CD4-positive, alpha-beta T cell treated with Interleukin-2 at 100 ng/mL for 4 hours (primary cell): ENCODE results near the gene RAB25.
A peak's percentile ranks its signal among the peaks of the same experiment; 100 is the strongest.

ENCODE experiments used
- DNase-seq: peaks from one replicate; pipeline ENCODE4 v3.0.0-alpha.2; 2020; ENCODE audit warnings: low spot score

RAB25 gene

DNA sequence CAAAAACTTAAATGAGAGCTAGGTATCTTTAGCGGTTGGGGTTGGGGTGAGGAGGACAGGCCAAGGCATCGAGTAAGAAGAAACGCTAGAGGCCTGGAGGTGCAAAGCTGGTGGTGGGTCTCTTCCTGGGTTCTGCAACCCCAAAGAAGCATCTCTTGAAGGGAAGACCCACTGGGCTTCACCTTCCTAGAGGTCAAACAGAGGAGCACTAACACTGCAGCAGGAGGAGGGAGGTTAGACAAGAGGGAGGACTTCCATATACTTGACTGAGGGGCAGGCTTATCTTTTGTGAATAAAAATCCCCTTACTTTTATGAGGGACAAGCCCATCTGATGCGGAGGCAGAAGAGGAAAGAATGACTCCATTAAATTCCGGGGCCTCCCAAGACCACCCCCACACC is 18.8 kb downstream of the RAB25 start:
- DNase-seq: no peak

DNA sequence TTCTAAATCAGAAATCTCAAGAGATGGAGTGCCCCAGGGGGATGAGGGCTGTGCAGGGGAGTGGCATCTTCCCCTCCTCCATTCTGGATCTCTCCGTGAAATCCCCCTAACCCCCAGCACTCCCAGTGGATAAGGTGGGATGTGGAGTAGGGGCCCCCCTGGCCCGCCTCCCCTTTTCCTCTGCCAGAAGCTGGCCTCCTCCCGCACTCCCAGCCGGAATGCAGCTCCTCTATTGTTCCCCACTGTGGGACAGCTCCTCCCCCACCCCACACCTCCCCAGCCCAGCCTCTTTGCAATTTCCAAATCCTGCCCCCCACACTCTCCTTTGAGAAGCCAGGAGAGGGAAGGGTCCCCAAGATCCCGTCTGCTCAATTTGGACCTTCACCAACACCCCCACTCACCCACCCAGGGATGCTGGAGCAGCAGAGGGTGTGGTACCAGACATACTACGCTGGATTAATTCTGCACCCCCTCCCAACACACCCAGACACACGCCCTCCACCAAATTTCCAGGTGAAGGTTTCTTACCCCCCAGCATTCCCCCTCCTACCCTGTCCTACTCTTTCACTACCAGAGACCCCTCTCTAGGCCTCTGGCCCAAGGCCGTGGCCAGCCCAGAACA is 19.4 kb downstream of the RAB25 start:
- no peak for DNase-seq

DNA sequence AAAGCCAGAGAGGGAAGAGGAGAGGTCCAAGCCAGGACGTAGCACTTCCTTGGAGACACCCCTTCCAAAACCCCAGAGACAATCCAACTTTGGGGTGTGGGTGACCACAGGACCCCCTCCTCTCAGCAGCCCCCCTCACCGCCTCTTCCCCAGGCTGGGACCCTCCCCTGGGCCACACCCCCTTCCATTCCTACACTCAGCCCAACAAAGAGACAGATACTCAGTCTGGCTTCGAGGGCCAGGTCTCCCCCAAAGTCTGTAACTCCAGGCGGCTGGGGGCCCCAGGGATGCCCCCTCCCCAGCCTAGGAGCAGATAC is 19.9 kb downstream of the RAB25 start:
- DNase-seq: no peak

DNA sequence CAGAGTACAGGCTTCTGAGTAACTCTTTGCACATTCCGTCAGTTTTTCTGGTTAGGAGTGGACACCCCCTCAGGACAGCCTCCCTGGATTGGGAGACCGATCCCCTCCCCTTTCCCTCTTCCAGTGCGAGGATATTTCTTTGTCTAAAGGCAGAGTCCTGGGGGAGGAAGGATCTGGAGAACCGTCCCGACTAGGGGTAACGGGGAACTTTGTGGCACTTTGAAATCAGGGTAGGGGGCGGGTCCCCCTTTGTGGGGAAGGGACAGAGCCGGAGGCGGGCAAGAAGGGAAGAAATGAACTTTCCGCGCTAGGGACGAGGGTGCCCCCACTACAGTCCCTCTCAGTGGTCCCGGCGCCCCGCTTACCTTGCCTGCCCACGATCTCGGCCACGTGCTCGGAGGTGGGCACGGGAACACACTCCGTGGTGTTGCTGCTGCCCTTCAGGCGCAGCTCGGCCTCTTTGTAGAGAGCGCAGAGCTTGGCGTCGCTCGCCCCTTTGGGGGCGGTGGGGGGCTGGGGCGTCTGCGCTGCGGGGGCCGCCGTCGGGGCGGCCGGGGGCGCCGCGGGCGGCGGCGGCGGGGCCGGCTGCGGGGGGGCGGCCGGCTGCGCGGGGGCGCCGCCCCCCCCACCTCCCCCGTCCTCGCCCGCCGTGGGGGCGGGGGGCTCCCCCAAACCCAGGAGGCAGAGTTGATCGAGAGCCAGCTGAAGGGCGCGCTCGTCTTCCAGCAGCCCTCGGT is 20.4 kb downstream of the RAB25 start:
- DNase-seq: no peak

DNA sequence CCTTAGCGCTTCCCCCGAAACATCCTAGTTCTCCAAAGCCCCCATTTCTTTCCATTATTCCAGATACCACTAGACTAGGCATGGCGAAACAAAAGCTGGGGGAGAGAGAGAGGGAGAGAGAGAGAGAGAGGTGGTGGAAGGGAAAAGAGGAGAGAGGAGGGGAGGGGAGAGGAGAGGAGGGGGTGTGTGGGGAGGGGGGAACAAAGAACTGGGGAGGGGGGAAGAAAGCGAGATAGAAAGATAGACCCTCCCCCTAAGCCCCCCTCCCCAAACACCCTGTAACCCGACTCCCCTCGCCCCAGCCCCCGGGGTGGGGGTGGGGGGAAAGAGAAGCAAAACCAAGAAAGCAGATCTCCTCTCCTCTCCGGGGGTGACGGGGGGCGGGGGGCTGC is 21.0 kb downstream of the RAB25 start:
- DNase-seq: no peak

DNA sequence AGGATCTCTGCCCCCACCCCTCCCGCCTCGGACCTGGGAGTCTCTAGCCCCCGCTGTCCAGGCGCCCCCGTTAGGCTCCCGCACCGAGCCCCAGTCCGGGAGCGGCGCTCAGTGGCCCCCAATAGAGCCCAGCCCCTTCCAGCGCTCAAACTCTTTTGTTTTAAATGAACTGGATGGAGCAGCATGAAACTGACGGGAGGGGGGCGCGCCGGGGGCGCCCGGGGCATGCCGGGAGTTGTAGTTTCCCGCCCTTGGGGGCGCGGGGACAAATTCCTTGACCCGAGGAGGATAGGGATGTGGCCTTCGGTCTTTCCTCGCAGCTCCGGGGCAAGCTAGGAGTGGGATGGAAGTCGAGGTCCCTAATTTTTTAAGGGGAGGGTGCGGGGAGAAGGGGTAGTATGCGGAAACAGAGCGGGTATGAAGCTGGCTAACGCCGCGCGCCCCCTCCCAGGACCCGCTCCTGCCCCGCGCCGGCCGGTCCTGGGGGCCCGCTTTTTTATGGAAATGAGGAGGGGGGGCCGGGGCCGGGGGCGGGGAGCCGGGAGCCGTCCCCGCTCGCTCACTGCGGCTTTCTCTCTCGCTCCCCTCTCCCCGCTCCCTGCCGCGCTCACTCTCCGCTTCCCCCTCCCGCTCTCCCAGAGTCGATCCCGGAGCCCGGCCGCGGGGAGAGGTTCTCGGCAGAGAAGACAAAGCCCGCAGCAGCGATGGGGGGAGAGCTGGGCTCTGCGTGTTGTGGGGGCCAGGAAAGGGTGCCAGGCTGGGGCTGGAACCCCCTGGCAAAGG is 21.5 kb downstream of the RAB25 start, which contains the start of gene MEX3A:
Gene MEX3A (minus strand): TSS at position 157 of the 783 bp plus-strand sequence. CDS start 467 bp downstream, outside the sequence.
- DNase-seq: peak; percentile 51

DNA sequence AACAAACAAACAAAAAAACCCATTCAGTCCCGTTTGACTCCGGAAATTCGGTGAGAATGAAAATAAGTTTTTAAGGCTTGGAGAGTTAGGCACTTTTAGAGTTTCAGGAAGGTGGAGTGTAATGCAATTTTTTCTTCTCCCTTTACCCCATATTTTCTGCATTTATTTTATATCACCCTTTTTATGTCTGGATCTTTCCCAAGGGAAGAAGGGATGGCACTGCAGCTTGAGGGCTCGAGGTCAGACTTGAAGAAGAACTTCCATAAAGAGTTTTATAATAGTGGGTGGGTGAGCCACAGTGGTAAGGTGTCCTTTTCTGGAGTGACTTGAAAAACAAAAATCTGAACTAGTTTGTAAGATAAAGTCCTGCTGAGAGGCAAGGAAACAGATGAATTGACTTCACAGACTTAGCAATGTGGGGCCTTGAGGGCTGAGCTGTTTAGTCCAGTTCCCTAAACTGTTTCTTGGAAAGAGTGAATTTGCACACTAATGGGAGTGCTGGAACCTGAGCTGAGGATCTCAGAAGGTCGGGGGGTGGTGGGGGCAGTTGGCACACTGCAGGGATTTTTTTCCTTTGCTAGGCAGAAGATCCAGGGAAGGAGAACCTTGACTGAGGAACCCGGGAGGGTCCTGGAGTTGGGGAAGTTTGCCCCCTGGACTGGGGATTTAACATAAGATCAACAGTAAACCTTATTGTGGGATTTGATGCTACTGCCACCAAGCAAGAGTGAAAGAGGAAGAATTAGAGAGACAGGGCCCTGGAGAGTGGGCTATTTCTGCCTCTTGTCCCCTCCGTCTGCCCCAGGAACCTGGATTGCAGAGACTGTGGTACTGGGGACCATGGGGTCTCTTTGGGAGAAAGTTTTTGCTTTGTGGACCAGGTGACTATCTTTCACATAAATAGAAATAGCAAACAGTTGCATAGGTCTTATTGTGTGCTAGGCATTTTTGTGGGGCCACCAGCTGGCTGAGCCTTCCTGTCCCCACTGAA is 23.1 kb downstream of the RAB25 start:
- no peak for DNase-seq

DNA sequence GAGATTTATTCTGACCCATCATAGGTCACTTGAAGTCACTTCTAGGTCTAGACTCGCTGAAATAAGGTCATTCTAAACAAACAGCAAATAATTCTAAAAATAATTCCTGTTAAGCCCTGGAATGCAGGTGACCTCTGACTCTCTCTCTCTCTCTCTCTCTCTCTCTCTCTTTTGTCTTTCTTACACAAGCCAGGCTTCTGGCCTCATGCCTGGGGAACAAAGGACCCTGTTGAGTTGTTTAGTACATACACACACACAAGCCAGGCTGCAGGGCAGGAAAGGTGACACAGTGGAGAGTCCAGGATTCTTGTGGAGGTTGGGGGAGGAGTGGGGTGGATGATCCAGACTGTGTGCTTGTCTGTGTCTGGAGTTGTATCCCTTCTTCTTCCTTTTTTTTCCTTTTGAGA is 25.3 kb downstream of the RAB25 start:
- DNase-seq: no peak

DNA sequence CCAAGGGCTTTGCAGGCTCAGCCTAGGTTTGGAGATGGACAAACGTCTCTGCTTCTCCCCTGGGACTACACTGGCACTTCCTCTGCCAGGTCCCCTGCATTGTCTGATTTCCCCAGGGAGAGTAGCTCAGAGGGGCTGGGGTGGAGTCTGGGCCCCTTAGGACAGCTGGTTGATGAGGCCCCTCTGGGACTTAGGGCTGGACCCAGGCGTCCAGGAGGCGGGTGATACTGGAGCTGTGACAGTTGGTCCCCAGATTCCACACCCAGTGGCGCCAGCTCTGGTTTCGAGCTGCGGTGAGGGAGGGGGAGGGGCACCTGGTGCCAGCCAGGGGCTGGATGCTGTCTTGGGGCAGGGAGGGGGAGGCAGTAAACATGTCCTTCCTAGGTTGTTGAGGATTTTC is 28.7 kb downstream of the RAB25 start:
- no peak for DNase-seq

DNA sequence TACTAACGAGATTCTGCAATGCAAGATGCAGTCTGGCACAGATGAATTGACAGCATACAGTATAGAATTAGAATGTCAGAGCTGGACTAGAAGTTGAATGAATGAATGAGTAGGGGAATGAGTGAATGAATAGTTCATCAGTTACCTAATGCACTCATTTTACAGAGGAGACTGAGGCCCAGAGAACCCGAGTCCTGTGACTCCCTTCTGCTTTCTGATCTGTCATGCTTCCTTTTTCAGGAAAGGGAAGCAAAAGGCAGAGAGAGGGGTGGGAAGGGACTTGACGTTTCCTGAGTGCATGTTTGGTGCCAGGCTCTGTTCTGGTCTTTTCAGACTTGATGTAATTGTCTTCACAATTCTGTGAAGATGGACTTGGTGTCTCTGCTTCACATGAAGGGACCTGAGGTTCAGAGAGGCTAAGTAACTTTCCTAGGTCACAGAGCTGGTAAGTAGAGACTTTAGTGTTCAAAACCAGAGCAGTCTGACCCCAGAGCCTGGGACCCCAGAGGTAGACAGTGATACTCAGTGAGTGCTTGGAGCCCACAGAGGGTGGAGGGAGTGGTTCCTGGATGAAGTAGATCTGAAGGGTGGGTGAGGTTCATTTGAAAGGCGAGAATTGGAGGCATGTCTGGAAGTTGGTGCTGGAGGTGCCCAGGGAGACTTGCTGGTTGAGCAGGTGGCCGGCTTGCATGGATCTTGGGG is 29.3 kb downstream of the RAB25 start:
- DNase-seq: no peak

DNA sequence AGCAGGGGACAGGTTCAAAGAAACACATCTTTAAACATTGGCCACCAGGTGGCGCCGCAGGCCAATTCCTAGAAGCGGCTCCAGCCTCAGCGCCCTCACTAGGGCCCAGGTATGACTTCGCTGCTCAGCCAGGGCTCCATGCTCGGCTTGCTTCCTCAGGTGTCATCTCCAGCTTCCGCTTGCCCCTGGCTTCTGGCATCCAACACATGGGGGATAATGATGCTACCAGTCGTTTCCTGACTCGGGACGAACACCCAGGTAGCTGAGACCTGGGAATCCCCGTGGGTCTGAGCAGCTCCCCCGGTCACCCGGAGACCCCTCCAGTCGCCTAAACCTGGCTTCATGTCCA is 29.9 kb downstream of the RAB25 start:
- peak; percentile 91 for DNase-seq

DNA sequence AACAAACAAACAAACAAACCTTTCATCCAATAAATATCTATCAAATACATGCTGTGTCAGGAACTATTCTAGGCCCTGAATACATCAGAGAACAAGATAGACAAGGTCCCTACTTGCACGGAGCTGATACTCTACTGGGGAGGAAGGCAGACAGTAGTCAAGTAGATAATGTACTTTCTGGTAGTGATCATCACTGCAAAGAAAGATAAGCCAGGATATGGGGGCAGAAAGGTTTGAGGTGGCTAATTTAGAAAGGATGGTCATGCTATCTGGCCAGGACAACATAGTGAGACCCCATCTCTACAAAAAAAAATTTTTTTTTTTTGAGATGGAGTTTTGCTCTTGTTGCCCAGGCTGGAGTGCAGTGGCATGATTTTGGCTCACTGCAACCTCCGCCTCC is 30.6 kb downstream of the RAB25 start:
- DNase-seq: no peak

DNA sequence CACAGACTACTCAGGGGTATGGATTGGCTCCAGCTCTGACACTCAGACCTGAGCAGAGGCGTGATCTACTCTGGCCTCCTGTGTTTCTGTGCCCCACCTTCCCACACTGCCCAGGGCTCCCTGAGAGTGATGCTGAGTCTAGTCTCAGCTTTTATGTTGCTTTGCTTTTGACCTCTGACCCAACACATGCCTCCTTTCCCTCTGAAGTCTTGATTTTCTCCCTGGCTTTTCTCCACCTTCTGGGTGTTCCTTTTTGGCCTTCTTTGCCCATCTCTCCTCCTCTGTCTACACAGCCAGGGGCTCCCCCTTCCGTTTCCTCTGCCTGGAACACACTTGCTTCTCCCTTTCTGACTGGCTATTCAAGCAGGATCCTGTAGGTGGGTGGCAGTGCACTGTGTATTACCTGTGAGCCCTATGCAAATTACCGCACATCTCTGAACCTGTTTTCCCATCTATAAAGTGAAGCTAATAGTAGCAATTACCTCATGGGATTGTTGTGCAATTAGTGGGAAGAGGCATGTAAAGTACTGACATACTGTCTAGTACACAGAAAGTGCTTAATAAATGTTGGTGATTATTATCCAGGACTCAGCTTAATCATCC is 35.0 kb downstream of the RAB25 start:
- DNase-seq: no peak

DNA sequence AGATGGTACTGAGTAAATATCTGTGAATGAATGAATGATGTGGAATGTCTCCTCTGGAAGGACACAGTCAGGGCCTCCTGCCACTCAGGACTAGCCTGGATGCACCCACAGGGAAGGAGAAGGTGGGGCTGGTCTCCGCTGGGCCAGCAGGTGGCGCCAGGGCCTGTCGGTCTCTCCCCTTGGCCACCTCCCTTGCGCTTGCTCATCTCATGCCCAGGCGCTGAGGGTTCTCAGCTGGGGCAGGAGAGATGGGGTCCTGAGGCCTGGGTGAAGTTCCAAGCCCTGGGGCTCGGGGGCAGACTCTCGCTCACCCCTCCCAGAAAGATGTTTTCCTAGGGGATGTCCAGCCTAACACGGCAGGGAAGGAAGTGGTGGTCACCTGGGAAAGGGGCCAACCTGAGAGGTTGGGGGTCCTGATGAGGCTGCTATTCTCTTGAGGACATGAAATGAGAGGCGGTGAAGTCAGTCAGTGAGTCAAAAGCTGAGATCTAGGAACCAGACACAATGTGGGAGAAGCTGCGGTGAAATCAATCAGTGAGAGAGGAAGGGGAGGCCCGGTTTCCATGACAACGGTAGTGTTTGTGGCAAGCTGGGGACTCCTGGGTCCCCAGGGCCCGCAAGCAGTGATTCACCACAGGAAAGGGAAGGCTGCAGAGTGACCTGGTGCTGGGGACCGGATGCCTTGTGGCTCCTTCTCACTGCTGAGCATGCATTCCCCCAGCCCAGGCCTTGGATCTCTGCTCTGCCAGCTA is 35.9 kb downstream of the RAB25 start:
- DNase-seq: peak; percentile 98

DNA sequence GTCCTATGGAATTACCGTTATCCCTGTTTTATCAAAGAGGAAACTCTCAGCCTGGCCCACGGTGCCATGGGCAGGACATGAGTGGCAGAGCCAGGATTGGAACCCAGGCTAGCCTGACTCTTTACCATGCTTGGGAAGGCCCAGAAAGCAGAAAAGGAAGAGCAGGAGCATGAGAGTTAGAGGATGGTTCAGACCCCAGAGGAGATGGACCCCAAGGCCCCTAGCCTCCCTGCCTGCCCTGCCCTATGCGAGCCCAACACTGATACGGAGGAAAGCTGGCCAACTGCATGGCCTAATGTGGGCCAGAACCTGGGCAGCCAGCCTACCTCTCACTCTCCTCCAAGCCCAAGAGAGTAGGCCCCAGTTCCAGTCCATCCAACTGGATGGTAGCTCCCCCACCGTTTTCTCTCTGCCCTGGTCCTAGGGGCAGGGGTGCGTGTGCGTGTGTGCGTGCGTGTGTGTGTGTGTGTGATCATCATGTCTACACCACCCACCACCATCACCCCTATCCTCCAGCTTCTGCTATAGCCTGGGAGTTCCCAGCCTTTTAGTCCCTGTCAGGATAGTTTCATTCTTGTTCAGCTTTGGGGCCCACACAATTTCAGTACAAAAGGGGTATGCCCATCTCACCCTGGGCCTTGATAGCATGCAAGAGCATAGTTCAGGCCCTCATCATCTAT is 36.7 kb downstream of the RAB25 start:
- DNase-seq: no peak

DNA sequence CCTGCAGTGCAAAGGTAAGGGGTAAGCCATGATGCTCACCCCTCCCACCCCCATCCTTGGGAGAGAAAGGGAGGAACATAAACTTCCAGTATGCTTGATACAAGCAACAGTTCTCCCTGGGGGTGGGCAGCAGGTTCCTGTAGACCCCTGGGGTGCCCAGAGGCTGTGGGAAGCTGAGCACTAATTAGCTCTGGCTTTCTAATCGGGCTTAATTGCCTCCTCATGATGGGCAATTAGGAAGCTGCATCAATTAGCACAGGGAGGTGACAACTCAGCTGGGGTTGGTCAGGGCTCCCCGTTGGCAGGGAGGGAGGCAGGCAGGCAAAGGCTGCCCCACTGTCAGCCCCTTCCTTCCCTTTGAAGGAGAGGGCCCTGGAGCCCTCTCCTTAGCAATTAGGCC is 37.8 kb downstream of the RAB25 start:
- no peak for DNase-seq

DNA sequence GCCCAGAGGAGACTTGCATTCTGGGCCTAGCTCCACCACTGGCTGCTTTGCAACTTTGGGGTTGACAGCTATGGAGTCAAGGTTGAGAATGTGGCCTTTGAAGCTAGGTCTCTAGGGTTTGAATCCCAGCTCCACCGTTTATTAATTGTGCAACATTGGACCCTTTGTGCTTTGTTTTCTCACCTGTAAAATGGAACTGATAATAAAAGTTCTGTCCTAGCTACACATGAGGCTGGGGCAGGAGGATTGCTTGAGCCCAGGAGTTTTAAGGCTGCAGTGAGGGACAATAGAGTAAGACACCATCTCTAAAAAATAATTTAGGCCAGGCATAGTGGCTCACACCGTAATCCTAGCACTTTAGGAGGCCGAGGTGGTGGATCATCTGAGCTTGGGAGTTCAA is 38.3 kb downstream of the RAB25 start:
- DNase-seq: no peak

DNA sequence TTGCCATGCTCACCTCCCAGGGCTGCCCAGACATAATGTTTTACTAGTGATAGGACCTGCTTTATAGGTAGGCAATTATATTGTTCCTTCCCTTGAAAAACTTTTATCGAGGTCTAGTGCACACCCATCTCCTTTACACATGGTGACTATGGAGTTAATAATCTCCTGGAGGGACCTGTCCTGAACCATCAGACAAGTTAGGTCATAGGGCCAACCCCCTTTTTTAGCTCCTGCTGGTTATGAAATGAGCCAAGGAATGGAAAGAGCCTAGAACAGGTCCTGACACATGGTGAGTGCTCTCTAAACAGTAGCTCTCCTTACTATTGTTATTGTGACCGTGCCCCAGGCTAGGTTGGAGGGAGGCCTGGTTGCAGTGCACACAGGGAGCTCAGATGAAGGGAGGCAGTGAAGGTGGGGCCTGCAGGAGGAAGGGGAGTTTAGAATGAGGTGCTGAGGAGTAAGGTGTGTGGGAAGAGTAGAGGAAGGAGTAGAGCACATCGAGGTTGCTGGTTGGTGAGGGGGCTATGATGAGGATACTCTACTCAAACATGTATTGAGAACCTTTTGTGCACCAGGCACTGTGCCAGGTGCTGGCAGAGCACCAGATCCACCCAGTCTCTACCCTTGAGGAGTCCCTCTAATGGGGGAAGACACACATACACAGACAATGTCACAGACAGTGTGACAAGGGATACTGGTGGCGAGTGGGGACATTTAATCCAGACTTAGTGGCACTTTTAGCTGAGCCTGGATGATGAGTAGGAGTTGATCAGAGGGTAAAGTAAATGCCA is 39.4 kb downstream of the RAB25 start:
- no peak for DNase-seq

DNA sequence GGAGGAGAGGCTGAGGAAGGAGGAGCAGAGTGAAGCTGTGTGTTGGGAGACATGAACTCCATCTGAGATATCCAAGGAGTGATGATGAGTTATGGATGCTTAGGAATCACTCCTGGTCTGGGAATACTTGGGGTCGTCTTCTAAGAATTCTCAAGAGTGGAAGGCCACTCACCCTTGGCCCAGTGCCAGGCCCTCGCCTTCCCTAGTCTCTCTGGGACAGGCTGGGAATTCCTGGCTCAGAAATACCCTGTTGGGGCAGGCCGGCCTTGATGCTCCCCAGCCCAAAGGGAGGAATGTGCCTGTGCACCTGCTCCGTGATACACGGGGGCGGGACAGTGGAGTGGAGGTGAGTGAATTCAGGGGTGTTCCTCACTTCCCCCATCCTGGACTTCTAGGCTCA is 40.9 kb downstream of the RAB25 start:
- DNase-seq: no peak
